HG03342 (cell line): ENCODE measurements around the gene OSCAR.

Experiments used
- ATAC-seq: cut with Tn5 transposase; IDR thresholded peaks from one replicate; pipeline ENCODE4 v1.9.1; 2021; ENCODE audit warnings: mild to moderate bottlenecking, moderate library complexity; ENCODE audit not compliant: unreplicated experiment

OSCAR gene

GRCh38 chr19:54095136-54095858 lies 5.3 kb downstream of the OSCAR start:
- no peak for ATAC-seq

DNA sequence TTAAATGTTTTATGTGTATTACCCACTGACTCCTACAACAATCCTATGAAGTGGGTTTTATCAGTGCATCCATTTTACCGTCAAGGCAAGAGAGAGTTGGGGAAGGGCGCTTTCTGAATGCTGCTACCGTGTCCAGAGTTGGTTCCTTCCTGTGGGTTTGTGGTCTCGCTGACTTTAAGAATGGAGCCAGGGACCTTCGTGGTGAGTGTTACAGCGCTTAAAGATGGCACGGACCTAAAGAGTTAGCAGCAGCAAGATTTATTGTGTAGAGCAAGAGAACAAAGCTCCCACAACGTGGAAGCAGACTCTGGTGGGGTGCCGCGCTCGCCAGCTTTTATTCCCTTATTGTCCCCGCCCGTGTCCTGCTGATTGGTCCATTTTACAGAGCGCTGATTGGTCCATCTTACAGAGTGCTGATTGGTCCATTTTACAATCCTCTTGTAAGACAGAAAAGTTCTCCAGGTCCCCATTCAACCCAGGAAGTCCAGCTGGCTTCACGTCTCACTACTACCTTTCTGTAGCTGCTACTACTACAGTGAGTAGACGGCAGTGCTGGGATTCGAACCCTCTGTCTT lies 6.1 kb downstream of the OSCAR start:
- no peak for ATAC-seq

DNA sequence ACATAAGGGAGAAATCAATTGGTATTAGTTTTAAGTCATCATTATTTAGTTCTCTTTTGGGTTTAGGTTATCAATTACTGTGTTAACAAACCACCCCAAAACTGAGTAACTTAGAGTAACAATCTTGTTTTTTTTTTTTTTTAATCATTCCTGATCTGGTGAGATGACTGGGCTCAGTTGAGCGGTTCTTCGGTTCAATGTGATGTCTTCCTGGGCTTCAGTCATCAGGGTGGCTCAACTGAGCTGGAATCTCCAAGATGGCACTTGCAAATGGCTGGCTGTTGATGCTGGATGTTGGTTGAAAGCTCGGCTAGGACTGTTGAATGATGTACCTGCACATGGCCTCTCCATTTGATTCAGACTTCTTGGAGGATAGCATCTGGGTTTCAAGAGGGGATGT lies 16.2 kb downstream of the OSCAR start:
- ATAC-seq, result no peak

GRCh38 chr19:54081032-54081431 lies 19.6 kb downstream of the OSCAR start, which contains the start of gene TARM1:
Gene TARM1 (minus strand): TSS chr19:54081365. CDS start chr19:54081340, 25 bp downstream.
- ATAC-seq, result no peak

GRCh38 chr19:54077334-54077733 lies 23.3 kb downstream of the OSCAR start:
- ATAC-seq, result no peak

DNA sequence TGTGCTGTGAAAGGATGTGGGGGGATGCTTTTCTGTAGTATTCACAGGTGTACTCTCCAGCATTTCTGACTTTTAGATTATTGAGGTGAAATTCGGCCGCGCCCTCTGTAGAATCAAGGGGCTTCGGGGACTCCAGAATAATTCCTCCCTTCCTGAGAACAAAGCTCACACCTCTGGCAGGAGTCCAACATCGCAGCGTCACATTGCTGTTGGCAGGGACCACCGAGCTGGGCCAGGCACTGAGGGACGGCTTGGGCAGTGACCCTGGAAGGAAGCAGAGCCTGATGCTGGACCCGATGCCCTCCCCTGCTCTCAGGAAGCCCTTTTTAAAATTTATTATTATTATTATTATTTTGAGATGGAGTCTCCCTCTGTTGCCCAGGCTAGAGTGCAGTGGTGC lies 25.8 kb downstream of the OSCAR start:
- ATAC-seq, result no peak

GRCh38 chr19:54073829-54074228 lies 26.8 kb downstream of the OSCAR start:
- no peak for ATAC-seq

DNA sequence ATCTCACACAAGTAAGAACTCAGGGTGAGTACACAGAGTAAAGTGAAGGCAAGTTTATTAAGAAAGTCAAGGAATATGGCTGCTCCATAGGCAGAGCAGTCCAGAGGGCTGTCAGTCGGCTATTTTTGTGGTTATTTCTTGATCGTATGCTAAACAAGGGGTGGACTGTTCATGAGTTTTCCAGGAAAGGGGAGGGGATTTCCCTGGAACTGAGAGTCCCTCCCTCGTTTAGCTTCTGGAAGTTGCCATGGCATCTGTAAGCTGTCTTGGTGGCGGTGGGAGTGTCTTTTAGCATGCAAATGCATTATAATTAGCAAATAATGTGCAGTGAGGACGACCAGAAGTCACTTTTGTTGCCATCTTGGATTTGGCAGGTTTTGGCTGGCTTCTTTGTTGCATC lies 31.1 kb downstream of the OSCAR start:
- ATAC-seq, result no peak

DNA sequence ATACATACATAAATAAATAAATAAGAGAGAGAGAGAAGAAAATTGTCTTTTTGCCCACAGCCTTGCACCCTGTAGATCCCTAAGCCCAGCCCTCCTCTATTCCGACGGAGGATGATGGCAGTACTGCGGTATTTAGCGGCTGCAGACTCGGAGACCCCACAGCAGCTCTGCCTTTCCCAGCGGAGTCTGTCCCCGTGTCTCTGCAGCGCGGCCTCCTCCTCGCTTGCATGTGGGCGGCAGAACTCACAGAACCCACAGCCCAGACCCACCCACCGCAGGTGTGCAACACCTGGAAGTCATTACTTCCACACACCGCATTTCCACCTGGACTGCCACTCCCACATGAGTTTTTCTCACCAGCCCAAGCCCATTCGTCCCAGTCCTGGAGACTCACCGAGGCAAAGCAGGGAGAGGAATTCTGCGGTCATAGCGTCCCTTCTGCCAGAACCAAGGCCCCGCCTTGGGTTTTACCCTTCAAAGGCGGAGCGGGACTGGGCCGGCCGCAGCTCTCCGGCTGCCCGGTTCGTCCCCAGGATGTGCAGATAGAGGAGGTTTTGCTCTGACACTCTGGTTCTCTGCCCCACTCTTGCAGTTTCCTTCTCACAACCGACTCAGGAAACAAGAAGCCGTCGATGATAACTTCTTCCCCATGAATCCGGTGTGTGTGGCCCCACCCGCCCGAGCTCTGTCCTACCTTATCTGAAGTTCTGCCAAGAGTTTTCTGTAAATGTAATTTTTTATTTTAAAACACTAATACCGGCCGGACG lies 37.1 kb downstream of the OSCAR start, which contains the start of gene VSTM1:
Gene VSTM1 (minus strand): TSS at position 548 of the 767 bp plus-strand sequence. CDS start 120 bp downstream, at position 428.
- ATAC-seq, result no peak

DNA sequence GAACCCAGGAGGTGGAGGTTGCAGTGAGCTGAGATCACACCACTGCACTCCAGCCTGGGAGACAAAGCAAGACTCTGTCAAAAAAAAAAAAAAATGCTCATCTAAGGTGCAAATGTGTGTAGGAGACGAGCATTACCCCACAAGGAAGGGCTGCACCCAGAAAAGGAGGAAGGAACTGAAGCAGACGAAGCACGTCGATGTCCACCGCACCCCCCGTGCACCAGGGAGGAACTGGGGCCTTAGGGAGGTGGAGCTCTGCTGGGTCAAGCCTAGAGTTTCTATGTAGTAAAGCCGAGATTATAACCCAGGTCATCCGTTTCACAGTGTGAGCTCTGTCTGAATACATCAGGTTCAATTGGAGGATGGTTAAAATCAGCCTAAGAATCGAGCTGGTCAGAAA lies 38.0 kb downstream of the OSCAR start:
- no peak for ATAC-seq

DNA sequence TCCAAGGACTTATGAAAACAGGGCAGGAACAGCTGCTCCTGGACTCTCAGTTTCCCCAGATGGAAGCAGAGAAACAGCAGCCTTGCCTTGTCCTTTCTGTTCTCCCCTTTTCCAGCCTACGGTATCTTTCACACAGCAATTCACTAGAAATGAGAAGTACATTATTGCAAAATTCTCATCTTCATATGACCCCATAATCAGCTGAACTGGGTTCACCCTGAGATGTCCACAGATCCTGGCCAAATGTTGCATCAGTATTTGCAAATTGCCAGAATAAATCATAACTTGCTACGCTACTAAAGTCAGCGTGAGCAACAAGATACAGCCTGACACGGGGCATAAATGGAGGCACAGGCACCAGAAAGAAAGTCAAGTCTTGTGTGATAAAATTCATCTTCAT lies 53.0 kb downstream of the OSCAR start:
- no peak for ATAC-seq

DNA sequence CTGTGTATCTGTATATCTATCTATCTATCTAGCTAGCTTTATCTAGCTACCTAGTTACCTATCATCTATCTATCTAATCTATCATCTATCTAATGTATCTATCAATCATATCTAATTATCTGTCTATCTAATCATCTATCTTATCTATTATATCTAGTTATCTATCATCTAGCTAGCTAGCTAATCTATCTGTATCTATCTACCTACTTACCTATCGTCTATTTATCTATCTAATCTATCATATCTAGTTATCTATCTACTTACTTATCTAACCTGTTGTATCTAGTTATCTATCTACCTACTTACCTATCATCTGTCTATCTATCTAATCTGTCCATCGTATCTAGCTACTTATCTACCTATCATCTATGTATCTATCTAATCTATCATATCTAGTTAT lies 54.8 kb downstream of the OSCAR start:
- no peak for ATAC-seq
